Ureter (tissue), 1 donor: ENCODE data around the gene THOC6. TPM values are rescaled to one million over a fixed set of nuclear protein-coding genes. Genes with fewer than 3 reads are reported as not detected.

Experiments
- DNase-seq: peaks from one replicate; pipeline ENCODE4 v3.0.0-alpha.2; 2020; ENCODE audit warnings: low spot score
- total RNA-seq: library from RNA; stranded (reverse); gene quantifications from one replicate; pipeline ENCODE4 v1.2.4, GENCODE V29; 2023
- donor health status: DM: yes; HTN: yes; CAD: no.

The THOC6 gene
- total RNA-seq, 1 donor from 2014 or later: 29.8 TPM

DNA sequence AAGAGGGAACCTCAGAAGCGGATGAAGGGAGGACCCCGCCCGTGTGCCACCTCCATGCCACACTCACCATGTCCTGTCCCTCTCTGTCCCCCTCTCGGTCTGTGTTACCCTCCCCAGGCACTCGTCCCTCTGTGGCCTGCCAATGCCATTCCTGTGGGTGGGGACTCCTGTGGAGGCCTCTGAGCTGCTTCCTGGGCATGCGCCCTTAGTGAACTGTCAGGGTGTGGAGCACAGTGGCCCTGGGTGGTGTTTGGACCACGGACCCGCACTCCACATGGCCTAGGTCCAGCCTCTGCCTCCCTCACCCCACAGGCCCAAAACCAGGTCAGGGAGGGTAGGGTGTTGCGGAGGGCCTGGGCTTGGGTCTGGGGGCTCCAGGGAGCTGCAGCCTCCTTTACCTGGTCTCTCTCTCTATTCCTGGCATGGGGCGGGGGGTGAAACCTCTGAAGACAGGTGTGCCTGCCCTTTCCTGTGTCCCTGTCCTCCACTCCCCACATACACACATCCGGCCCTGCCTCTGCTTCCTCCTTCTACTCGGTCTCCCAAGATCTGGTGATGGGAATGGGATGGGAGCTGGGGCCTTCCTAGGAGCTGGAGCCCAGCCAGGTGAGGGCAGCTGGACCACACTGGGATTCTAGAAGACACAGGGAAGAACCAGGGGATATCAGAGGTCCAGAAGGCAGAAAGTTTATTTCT lies 32.1 kb upstream of the THOC6 start:
- no peak for DNase-seq

DNA sequence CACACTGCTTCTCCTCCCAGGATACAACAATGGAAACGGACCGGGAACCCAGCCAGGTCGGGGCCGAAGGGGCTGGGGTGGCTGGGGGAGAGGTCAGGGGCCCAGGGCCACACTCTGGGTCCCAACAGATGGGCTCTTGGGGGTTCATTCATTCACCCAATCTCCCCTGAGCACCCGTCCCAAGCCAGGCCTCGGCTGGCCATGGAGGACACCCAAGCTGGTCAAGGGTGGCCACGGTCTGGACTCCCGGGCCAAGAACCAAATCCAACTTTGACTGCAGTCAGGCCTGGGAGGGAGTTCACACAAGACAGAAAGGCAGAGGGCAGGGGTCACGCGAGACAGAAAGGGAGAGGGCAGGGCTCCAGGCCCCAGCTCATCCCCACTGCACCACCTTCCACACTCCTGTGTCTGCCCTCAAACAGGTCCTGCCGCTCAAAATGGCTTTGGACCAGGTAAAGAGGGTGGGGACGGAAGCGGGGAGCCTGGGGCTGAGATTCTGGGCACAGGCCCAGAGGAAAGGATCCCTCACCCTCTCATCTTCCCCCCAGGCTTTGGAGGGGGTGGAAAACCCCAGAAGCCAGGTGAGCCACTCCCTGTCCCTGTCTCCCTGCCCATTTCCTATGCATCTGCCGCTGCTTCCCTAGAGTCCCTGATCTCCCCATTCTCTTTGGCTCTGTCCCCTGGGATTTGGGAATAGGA lies 31.3 kb upstream of the THOC6 start:
- no peak for DNase-seq

DNA sequence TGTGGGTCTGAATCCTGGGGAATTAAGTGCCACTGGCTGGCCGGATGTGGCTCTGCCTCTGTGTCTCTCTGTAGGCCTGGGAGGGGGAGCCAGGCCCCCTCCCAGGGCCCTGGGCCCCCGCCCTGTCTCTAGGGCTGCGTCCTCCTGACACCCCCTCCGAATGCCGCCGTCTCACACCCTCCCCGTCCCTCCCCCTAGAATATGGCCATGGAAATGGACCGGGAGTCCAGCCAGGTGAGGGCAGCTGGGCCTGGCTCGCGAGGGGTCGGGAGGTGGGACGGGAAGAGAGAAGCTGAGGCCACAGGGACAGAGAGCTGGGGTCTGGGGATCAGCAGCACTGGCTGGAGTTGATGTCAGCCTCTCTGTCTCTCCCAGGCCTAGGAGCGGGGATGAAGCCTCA lies 27.5 kb upstream of the THOC6 start:
- DNase-seq: no peak

DNA sequence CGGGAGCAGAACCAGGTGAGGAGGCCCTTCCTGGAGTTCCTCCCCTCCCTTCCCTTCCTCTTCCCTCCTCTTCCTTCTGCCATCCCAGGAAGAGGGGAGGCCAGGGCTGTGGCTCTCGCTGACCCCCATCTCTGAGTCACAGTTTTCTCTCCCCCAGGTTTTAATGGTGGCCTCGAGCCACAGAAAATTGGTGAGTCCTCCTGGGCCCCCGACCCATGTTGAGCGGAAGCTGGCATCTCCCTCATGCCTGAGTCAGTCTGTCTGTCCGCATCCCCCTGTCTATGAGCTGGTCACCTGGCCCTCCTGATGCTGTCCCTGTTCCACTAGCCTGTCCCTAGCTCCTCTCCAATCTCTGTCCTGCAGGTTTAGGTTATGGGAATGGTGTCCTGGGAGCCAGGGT lies 23.9 kb upstream of the THOC6 start:
- DNase-seq: no peak

DNA sequence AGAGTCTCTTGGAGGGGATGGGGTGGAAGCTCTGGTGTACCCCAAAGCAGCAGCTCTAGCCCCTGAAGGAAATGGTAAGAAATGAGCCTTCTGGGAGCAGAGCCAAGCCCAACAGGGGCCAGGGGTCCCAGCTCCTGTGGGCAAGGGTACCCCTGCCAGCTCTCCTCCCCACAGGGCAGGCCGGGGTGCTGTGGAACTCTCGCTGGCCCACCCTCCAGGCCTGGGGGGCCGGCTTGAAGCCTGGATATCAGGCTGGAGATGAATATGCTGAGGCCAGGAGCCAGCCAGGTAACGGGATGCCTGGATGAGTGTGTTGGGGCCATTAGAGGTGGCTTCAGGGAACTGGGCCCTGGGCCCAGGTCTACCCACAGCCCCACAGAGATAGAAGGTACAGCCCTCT lies 23.3 kb upstream of the THOC6 start:
- no peak for DNase-seq

DNA sequence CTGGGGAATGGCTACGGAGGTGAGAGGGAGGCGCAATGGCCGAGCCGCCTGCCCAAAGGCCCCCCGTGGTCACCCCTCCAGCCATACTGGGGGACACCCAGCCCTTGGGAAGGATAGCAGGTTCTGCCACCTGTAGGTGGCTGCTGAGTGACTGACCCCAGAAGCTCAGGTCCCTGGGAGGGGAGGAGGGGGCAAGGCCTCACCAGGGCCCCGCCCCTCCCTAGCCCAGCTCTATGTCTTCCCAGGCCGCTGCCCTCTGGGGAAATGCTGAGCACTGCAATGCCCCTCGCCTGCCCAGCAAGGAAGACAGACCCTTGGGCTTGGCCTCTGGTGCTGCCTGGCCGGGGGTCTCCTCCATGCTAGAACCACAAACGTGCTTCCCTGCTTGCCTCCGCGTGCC lies 22.5 kb upstream of the THOC6 start:
- DNase-seq: no peak

DNA sequence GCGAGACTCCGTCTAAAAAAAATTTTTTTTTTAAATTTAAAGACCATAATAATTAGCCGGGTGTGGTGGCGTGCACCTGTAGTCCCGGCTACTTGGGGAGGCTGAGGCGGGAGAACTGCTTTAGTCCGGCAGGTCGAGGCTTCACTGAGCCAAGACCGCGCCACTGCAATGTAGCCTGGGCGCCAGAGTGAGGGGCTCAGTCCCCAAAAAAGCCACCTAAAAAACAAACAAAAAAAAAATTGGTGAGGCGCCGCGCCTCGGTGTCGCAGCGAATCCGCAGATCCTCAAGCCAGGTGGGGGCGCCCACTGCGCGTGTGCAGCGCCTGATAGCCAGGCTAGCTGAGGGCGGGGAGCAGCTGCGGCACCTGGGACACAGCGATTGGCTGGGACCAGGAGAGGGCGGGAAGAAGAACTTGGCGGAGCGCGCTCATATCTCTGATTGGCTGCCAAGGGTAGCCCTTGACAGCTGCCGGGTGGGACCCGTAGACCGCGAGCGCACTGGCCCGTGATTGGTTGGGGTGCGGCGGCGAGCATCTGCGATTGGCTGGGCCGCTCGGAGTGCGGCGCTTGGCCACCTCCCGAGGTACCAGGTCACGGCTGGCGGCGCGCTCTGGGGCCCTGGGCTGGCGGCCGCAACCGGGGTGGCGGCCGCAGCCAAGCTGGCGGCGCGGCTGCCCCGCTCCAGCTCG lies 20.1 kb upstream of the THOC6 start:
- peak; percentile 96 for DNase-seq

DNA sequence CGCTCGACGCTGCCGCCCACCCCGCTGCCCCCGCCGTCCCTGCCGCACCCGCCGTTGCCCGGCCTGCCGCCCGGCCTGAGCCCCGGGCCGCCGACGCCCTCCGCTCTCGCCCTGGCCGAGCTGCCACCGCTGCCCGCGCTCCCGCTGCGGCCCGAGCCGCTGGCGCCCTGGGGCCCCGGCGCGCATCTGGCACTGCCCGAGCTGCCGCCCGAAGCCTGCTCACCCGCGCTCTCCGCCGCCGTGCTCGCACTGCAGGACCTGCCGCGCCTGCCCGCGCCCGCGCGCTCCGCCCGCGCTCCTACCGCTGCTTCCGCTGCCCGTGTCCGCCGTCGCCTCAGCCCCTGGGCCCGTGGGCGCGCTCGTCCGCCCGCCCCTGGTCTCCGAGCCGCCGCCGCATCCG lies 19.5 kb upstream of the THOC6 start:
- no peak for DNase-seq

DNA sequence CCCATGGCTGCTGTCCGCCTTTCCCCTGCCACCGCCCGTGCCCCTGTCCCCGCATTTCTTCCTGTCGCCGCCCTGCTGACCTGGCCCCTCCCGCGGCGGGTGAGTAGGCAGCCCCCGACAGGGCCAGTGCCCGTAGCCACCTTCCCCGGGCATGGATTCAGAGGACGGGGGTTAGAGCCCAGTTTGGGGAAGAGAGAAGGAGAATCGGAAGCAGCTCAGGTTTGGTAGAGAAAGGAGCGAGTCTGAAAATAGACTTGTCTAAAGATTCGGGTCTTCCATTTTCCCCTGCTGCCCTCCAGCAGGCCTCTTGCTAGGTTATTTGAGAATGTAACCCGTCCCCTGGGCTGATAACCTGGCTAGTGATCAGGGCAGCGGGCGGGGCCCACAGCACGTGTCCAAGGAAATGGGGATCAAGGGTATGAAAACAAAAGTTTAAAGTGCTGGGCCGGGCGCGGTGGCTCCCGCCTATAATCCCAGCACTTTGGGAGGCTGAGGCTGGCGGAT lies 19.0 kb upstream of the THOC6 start:
- no peak for DNase-seq

DNA sequence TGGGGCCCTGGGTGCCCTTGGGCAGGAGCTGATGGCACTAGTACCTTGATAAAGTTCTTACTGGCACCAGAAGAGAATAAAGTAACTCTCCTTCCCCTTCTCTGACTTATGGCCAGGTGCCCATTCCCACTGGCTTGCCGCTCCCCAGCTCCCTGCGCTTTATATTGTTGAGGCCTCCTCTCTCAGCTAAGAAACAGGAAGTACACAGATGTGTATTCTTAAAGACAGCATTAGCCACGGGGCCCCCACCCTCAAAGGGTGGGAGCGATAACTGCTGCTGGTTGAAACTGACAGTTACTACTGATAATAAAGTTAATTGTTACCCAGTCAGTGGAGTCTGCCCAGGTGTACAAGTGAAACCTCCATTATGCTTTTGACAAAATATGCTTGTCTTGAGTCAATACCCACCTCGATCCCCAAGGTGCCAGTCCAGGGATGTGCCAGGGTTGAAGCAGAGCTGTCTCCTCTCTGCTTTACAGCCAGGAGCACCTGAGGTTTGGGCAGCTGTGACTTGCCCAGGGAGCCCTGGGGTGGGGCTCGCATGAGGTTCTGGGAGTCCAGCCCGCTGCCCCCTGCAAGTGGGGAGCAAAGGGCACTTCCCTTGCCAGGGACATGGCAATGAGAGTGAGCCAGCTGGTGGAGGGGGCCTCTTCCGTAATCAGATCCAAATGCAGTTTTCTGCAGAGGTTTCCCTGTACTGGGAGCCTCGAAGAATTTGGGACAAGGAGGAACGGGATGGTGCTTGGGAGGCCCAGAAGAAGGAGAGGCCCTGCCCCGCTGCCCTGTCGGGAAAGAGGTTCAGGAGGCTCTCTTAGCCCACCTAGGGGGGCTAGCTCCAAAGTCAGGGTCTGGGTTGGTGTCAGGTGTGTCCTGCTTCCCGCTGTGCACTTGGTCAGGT lies 16.5 kb upstream of the THOC6 start:
- no peak for DNase-seq

DNA sequence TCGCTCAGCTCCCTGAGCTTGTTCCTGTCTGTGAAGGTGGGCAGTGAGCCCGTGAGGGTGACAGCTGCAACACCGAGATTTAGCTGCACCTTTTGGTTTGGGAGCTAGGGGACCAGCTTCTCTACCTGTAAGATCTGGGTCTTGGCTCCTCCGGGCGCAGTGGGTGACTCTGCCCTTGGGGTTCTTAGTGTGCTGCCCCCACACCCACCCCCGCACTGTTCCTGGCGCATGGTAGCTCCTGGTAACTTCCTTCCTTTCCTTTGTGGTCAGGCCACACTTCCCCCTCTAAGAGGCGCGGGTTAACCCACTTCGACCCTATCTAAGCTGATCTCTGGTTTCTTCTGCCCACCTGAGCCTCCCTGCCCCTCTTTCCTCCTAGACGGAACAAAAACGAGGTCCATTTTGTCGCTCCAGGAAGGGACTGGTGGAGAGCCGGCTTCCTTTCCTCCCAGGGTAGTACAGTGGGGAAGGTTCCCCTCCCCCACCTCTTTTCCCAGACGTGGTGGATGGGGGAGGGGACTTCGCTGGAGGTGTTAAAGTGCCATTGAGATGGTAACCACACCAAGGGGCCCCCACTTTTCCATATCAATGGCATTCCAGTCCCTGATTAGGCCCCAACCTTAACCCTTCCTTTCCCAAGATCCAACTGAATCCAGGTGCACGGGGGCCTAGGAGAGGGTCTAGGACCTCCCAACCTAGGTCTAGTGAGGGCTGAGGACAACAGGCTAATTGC lies 15.7 kb upstream of the THOC6 start:
- no peak for DNase-seq

DNA sequence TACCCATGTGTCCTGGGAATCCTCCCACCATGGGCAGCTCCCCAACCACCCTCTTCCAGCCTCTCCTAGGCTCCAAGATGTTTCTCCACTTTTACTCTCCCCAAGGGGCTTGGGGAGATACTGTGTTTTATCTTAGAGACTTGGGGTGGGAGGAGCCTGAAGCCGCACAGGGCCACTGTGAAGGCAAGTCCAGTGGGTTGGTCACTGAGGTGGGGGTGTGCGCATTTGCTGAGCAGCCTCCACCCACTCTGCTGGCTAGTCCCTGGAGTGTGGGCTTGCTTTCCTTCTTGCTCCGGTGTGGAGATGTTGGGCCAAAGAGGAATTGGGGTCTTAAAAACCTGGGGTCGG lies 15.2 kb upstream of the THOC6 start:
- no peak for DNase-seq

DNA sequence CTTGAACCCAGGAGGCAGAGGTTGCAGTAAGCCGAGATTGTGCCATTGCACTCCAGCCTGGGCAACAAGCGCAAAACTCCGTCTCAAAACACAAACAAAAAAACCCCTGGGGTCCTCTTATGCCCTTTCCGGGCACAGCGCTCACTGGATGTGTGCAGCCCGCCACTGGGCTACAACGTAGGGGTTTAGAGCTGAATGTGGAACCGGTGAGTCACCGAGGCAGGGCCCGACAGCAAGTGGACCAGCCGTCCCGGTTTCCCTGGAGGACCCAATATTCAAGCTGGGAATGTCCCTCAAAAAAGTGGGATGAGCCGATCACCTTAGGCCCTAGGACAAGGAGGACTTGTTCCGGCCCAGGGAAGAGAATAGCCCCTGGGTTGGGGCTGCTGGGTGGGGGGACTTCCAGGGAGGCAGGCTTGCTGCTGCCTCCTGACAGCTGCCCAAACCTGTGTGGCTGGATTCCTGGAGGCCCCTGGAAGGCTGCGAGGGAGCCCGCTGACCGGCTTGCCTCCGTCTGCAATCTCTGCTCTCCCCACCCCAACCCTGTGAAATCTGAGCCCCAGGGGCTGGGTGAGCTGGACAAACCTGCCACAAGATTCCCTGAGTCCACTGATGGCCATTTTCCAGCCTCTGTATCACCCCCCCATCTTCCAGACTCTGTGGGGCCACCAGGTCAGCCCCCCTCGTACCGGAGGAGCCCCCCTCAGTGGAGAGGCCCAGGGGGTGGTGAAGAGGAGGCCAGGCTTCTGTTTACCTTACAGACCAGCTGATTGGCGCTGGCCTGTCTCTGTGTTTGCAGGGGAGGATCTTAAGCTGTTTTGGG lies 14.1 kb upstream of the THOC6 start:
- DNase-seq: peak; percentile 81

DNA sequence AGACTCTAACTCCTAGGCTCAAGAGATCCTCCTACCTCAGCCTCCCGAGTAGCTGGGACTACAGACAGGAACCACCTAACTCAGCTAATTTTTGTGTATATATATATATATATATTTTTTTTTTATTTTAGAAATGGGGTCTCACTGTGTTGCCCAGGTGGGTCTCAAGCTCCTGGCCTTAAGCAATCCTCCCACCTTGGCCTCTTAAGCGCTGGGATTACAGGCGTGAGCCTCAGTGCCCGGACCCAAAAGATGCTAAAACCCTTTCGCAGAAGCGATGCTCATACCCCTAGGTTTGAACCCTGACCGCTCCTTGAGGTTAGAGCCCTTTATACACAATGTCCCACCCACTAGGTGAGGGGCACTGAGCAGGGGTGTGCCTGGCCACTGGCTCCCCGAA lies 13.3 kb upstream of the THOC6 start:
- DNase-seq: no peak

DNA sequence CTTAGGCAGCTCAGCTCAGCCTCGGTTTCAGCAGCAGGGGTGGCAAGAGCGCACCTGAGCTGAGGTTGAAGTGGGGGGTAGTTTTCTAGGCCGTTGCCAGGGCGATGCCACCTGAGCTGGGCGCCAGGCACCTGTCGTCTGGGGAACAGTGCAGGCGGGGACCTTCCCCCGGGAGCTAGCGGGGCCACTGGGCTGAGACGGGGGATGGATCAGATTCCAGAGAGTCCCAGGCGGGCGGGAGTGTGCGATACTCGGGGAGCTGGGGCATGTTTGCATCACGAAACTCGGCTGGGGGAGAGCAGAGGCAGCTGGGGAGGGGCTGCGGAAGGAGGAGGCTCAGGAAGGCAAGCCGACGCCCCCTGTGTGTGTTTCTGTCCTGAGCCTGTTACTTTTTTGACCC lies 11.6 kb upstream of the THOC6 start:
- DNase-seq: no peak

DNA sequence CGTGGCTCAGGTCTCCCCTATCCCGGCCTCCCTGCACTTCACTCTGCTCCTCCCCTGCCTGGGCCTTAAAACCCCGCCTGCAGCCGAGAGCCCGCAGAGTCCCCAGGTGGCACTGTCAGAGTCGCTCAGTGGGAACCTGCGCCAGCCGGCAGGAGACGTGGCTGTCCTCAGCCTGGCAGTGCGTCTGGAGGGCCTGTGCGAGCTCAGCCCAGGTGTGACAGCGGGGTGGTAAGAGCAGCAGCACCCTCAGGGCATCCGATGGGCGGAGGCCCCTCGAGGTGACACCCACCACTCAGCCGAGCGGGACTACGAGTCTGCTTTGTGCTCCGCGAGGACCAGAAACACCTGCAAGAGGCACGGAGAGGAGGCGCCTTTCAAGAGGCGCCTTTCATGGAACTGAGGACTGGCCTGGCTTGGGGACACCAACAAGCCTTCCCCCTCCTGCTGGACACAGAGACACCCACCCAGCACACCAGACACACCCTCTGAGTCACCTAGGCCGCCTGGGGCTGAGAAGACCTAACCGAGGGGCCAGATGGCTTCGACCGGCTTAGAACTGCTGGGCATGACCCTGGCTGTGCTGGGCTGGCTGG lies 10.9 kb upstream of the THOC6 start, which contains the start of gene CLDN9:
Gene CLDN9, plus strand, starts transcription at position 96 of the 593 bp plus-strand sequence. Its CDS starts 440 bp downstream, at position 536.
- DNase-seq: no peak

DNA sequence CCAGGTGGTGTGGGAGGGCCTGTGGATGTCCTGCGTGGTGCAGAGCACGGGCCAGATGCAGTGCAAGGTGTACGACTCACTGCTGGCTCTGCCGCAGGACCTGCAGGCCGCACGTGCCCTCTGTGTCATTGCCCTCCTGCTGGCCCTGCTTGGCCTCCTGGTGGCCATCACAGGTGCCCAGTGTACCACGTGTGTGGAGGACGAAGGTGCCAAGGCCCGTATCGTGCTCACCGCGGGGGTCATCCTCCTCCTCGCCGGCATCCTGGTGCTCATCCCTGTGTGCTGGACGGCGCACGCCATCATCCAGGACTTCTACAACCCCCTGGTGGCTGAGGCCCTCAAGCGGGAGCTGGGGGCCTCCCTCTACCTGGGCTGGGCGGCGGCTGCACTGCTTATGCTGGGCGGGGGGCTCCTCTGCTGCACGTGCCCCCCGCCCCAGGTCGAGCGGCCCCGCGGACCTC lies 10.3 kb upstream of the THOC6 start:
- DNase-seq: no peak

DNA sequence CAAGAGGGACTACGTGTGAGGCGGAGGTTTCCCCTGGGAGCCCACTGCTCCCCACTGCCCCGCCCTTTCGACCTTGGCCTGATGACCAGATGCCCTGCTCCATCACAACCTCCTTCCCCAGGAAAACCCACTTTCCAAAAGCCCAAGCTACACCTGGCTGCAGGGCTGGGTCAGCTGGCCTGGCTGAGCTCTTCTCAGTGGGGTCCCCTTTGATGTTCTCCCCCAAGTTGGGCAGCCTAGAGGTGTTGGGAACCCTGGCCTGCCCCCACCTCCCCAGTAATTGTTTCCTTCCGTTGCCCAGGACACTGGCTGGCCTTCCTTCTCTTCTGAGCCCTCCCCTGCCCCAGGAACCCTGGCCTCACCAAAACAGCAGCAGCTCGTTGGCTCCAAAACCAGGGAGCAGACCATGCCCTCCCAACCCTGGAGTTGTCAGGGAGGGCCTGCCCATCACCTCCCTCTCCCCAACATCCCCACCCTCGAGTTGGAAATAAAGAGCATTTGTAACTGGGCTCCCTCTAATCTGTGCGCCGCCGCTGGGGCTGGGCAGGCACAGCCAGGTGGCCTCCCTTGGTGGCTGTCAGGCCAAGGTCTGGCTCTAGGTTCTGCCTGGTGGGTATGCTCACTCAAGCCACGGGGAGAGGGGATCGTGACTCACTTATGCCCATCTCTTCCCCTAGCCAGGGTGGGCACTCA lies 9.7 kb upstream of the THOC6 start:
- DNase-seq: no peak

DNA sequence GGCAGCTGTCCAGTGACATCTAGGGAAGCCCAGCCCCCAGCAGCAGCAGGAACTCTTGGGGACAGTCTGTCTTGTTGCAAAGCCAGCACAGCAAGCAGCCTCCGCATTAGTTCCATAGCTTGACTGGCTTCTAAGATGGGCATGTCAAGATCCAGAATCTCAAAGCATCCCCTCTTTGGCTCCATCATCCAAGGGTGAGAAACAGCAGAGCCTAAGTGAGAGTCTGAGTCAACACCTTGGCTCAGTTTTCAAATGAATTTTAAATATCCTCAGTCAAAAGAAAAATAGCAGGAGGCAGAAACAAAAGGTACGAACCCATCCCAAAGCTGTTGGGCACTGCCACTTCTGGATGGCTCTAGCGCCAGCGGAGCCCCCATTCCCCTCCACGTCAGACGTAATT lies 8.9 kb upstream of the THOC6 start:
- DNase-seq: no peak
